HG03558 (cell line): Measurements from ENCODE around the gene SBDS.
A peak's percentile ranks its signal among the peaks of the same experiment; 100 is the strongest.
"Not testable (repeated sequence)": the region's sequence is repeated elsewhere in the genome, so short reads cannot be mapped to it uniquely, and the experiment has no call there.

Experiments used
- ATAC-seq: cut with Tn5 transposase; IDR thresholded peaks from one replicate; pipeline ENCODE4 v1.9.1; 2021; ENCODE audit warnings: moderate number of reproducible peaks; ENCODE audit not compliant: unreplicated experiment; ENCODE audit errors: extremely low read depth

SBDS gene

DNA sequence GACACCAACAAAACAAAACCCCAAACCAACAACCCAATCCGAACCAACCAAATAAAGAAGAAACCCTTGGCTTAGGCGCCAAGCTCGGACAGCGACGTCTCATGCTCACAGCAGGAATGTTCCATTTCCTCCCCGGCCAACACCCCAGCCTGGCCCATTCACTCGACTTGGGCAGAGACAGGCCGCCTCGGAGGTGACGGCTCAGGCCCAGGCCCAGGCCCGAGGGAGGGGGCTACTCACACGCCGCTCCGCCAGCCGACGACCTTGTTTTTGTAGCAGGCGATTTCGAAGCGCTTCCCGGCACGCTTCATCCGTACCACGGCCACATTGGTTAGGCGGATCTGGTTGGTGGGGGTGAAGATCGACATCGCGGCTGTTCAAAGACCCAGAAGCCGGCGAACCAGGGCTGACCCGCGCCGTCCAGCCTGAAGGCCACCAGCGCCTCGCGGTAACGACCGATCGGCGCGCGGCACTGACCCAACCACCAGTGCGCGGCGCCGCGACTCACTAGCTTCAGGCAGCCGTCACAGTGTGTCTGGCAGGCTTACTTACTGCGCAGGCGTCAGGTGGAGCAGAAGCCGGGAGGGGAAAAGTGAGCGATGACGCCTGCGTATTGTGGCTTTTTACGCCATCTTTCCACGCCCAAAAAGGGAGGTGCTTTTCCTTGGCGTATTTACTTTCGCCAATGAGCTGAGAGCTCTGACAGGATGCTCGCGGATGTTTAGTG, at the start of gene SBDS:
TSS of gene SBDS (minus strand) at position 537 of the 727 bp plus-strand sequence. CDS start at position 368, 169 bp downstream.
- peak; percentile 47 for ATAC-seq

DNA sequence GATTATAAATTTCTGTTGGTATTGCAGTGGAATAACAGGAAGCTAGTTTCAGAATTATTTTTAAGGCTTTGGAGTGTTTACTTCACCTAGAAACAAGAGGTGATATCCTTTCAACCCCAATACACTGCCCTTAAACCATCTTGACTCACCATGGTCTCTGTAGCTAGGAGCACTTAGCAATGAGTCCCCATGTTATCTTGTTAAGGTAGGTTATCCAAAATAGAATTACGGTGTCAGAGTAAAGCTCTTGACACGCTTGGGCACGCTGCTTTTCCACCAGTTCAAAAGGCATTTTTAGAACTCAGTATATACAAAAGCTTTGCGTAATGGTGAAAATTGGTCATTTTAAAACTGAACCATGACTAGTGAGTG, 48.2 kb upstream of the SBDS start:
- not testable (repeated sequence) for ATAC-seq

DNA sequence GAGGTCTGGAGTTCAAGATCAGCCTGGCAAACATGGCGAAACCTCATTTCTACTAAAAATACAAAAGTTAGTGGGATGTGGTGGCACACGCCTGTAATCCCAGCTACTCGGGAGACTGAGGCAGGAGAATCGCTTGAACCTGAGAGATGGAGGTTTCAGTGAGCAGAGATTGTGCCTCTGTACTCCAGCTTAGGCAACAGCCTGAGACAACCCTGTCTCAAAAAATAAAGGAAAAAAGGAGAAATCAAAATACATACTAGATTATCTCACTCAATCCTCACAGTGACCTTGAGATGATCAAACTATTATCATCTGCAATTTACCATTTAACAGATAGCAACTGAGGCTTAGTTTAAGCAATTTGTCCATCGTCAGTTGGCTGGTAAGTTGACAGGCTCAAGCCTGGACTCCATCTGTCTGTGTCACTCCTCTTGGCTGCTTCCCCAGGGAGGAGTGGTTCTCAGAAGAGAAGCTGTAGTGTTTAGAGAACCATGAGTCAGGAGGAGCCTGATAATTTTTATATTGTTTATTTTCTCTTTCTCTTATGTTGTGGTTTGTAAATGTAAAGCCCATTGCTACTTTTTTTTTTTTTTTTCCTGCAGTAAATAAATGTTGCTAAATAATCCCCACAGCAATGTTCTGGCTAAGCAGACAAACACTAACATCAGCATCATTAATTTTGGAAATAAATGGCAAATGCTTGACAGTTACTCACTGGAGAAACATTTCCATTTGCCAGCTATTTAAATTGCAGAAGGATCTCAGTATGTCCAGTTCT, 47.6 kb upstream of the SBDS start:
- ATAC-seq = not testable (repeated sequence)

DNA sequence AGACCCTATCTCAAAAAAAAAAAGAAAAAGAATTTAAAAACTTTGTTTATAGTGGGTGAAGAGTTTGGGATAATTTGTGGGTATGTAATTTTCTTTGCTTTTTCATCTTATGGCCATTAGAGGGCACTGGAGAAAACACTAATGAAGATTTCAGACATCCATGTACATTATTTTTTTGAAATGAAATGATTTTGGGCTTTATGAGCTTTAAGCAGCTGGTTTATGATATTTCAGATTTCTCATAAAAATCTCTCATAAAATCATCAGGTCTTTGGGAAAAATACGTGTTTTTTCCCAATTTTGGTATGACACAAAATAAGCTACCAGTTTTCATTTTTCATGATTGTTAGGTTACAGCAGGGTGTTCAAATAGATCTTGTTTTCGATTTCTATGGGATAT, 45.4 kb upstream of the SBDS start:
- not testable (repeated sequence) for ATAC-seq

DNA sequence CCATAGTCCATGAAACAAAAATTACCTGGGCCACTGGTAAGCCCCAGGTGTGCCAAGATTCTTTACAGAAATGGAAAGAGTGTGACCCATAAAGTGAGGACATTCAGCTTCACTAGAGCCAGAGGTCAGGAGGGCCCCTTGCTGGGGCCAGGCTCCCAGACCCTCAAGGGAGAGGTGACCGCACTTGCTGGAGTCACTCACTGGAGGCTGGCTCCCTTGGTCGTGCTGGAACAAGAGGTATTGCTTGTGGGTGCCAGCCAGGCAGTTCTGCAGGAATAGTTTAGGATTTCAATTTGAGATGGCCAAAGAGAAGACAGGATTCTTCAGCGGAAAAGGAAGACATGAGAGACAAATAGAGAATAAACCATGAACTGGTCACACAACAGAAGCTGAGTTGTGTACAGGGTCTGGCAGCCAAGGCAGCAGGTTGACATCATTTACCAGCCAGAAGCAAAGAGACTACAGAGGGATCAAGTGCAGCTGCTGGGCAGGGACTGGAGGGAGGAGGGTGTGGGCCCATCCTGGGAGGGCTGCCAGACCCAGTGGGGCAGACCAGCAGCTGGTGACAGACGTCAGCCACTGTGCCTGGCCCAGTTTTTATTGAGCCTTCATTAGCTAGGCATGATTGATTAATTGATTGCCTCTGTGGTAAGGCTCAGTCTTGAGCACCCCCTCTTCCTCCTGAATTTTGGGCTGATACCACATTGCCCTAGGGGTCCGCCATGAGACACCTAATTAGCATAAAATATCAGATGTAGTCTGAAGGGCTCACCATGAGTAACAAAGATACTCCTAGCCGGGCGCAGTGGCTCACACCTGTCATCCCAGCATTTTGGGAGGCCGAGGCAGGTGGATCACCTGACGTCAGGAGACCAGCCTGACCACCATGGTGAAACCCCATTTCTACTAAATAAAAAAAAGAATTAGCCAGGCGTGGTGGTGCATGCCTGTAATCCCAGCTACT, 41.3 kb upstream of the SBDS start:
- not testable (repeated sequence) for ATAC-seq

DNA sequence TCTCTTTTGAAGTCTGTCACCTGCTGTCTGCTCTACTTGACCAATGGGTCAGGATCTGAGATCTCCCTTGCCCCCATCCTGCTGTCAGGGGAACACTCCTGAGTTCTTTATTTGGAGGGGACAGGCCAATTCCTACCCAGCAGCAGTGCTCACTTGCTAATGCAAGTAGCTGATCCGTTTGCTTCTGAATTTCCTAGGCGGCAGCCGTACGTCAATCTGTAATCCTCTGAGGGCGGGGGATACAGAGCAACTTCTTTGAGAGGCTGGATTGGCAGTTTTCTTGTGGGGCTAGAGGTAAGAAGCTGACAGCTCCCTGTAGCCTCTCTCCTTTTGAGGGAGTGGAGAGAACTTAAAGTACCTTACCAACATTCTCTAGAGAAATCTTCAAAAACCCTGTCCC, 37.9 kb upstream of the SBDS start:
- ATAC-seq = no peak

DNA sequence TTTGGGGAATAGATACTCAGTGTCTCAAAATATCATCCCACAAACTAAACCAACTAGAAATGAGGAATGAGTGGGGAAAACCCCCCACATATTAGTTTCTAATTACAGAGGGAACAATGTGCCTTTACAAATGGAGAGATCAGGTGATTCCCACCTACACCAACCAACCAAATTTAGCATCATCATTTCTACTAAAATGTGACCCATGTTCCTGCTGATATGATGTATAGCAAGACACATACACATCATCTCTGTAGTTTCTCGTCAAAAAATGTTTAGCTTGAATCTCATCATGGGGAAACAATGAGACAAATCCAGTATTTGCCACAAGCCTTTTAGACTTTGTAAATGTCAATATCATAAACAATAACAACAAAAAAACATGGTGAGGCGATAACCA, 36.3 kb upstream of the SBDS start:
- not testable (repeated sequence) for ATAC-seq

DNA sequence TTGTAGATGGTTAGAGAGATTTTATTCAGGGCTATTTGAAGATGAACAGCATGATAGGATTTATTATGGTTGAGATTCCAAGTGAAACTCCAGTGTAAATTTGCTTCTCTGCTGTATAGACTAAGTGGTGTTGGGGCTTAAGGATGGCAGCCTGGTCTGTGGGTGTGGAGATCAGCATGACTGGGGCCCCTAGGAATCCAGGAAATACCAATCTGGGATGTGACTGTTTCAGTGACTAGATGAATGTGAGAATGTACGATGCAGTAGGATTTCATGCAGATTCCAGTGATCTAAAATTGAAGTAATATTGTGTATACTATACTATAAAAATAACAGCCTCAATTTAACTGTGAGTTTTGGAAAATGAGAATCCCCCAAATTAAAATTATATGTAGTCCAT, 30.1 kb upstream of the SBDS start:
- not testable (repeated sequence) for ATAC-seq

DNA sequence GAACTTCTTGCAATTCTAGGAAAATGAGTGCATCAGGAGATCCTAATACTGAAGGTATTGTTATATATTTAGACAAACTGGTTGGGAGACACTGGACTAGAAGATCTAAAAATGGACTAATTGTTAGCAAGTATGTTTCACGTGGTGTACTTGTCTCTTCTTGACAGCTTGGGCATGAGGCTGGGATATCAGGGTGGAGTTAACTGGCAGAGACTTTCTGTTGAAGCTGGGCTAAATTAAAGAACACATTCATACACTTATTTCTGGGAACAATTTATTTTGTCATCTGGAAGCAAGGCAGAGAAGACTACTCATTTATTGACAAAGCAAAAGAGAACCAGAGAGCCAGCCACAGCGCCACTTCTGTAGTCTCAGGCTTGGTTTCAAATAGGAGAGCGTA, 27.1 kb upstream of the SBDS start:
- ATAC-seq = no peak

DNA sequence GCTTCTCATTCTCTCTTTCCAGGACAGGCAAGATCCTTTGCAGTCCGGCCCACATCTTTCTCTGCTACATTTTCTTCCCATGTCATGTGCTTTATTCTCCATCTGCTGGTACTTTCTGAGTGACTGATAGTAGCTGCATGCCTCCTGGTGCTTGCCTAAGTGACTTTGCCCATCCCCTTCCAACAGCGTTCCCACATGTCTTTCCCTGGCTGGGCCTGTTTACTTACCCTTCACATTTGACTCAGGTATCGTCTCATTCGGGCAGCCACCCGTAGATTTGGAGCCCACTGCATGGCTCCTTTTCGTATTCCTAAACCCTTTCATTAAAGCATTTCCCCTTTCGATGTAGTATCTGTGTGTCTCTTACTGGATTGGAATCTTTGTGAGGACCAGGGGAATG, 25.9 kb upstream of the SBDS start:
- ATAC-seq = no peak

DNA sequence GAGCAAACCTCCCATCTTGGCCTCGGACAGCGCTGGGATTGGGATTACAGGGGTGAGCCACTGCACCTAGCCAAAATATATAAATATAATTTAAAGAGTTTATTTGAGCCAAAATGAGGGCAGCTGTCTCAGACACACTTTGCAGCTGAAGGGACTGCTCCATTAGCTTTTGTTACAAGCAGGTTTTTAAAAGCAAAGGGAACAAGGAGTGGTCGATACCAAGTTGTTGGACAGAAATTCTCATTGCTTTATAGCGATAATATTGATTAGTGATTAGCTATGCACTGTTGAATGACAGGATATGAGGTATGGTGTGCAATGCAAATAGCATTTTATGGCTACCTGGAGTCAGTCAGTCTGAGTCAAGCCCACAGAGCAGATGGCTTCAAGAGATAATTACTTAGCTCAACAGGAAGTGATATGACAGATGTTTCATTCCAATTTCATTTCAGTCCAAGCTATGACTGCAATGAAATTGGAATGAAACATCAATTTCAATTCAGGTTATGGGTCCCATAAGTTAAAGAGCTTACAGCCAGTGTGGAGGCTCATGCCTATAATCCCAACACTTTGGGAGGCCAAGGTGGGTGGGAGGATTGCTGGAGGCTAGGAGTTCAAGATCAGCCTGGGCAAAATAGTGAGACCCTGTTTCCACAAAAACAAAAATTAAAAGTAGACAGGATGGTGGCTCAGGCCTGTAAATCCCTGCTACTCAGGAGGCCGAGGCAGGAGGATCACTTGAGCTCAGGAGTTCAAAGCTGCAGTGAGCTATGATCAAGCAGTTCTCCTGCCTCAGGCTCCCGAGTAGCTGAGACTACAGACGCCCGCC, 24.4 kb upstream of the SBDS start:
- ATAC-seq = no peak

DNA sequence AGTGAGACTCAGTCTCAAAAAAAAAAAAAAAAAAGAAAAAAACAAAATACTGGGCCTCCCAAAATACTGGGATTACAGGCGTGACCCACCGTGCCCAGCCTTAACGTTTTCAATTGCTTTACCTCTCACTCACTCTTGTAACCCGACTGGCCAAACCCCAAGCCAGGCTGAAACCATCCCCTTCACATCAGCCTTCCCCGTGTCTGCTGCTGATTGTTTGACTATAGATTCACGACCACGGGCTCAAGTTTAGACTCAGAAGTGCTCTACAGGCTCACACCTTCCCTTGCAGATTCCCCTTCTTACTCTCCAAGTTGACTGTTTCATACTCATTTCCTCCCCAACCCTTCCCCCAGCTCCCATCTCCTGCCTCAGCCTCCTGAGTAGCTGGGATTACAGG, 23.6 kb upstream of the SBDS start:
- ATAC-seq = no peak

DNA sequence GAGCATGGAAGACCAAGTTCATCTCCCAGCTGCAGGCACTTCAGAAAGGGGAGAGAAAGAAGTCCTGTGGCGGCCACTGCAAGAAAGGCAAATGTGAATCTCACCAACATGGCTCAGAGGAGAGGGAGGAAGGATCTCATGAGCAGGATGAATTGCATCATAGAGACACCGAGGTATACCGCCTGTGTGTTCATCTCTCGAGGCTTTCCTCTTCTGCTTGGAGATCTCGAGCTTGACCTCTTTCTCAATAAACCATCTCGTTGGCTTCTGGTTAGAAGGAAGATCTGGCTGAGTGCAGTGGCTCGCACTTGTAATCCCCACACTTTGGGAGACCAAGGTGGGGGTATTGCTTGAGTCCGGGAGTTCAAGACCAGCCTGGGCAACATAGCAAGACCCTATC, 22.6 kb upstream of the SBDS start:
- not testable (repeated sequence) for ATAC-seq

DNA sequence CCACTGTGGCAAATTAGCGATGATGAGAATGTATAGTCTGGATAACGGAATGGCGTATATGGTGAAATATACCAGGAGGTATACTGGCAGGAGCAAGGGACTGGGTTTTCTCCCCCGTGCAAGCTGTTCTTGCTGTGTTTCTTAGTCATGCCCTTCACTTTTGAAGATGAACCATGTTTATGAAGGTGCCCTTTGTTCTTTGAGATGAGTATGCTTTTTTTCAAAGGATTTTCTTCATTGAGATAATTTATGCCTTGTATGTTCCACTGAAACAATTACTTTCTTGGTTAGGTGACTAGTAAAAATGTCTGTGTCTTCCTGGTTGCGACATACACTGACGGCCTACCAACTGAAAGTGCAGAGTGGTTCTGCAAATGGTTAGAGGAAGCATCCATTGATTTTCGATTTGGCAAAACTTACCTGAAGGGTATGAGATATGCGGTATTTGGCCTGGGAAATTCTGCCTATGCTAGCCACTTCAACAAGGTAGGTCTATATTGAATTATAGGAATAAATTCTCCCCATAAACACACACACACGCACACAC, 18.8 kb upstream of the SBDS start:
- not testable (repeated sequence) for ATAC-seq

DNA sequence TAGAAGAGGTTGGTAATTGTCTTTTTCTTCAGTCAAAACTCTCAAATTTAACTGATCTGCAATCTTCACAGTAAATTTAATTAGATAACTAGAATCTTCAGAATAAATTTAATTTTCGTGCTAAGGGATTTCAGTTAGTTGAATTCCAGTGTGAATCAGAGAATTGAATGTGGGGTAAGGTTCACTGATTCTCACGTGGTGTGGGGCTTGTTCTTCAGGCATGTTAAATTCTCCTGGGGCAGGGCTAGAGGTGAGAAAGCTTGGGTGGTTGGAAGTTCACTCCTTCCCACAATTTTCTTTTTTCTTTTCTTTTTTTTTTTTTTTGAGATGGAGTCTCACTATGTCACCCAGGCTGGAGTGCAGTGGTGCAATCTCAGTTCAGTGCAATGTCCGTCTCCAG, 14.3 kb upstream of the SBDS start:
- not testable (repeated sequence) for ATAC-seq

DNA sequence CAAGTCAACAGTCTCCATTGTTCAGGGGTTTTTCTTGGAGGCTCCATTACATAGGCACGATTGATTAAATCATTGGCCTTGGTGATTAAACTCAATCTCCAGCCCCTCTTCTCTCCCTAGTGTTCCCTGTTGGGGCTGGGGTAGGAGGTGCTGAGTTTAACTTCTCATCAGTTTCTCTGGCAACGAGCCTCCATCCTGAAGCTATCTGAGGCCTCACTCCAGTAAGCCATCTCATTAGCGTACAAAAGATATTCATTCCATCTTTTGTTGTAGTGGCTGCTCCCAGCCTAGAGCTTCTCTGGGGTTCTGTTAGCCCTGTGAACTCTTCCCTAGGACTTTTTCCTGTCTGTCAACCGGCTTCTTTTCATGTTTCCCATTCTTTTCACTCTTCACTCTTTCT, 12.9 kb upstream of the SBDS start:
- ATAC-seq = no peak

DNA sequence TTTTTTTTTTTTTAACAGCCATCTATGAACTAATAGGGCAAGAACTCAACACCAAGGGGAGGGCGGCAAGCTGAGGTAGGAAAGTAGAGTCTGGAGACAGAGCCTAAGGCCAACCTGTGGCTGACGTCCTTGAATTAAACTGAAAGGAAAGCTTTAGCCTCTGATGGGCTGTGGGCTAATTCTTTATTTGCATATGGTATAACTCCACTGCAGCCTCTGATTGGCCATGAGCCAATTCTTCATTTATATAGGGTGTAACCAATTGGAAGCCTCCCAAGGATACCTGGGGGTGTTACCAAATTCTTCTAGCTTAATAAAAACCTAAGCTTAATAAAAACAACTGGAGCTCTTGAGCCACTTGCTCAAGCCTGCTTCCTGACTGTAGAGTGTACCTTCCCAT, 11.6 kb upstream of the SBDS start:
- ATAC-seq = no peak

DNA sequence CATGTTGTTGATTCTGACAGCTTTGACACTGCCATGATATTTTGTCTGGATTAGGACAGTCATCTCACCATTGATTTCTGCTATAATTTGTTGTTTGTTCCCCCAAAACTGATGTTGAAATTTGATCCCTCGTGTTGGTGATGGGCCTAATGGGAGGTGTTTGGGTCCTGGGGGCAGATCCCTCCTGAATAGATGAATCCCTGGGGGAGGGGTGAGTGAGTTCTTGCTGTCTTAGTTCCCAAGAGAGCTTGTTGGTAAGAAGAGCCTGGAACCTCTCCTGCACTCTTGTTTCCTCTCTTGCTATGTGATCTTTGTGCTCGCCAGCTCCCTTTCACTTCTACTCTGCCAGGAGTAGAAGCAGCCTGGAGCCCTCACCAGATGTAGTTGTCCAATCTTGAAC, 8.8 kb upstream of the SBDS start:
- not testable (repeated sequence) for ATAC-seq

DNA sequence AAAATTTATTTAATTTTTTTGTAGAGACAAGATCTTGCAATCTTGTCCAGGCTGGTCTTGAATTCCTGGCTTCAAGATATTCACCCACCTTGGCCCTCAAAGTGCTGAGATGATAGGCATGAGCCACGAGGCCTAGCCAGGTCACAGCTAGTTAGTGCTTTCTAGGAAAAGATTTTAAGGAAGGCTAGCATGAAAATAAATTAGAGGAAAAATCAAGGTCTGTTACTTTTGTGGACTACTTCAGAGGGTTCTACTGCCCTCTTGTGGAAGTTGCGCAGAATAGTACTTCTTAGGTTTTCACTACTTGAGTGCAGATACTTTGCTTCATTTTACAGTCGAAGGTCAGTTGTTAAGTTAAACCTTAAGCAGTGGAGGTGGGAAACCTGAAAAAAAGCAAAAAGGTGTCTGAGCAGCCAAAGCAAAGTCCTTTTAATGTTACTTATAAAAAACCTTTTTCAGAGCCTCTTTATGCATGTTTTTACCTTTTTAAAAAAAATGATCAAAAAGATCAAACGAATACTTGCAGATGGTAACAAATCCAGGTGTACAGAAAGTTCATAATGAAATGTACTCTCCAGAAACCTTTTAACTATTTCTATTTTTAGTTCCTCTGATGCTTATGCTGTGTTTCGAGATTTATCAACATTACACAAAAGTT, 5.3 kb upstream of the SBDS start:
- not testable (repeated sequence) for ATAC-seq
